OCI-LY7 (cell line): Measurements from ENCODE around the gene ADGRD2.

Experiments
- EZH2phosphoT487 ChIP-seq: fragments of 200-600 bp; sonication (generic); IDR thresholded peaks from 2 replicates; pipeline ENCODE4 v1.6.1; 2018; ENCODE audit warnings: low read depth, borderline replicate concordance, mild to moderate bottlenecking, mixed run types, antibody characterized with exemption, low read length, moderate library complexity, mixed read lengths
- TF ChIP-seq, protein P1 (sequence below): fragments of 200-600 bp; sonication (generic); conservative IDR thresholded peaks from 2 replicates; pipeline ENCODE4 v1.5.1; 2014; ENCODE audit warnings: mild to moderate bottlenecking, antibody characterized with exemption, low read length, moderate library complexity, mixed read lengths

DNA sequence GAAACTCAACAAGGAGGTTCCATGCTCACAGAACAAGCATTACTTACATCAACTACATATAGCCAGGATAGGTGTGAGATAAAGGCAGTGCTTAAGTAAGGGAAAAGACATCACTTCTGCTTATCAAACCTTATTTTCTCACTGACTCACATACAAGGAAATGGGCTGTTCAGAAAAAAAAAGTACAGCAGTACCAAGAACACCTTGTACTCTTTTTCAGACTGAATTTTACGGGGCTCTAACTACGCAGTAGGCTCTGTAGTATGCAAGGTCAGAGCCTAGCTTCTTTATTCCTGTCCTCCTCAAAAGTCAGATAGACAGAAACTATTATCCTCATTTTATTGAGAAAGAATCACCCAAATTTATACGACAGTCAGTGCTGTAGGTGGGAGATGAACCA lies 40.8 kb upstream of the ADGRD2 start:
- TF ChIP-seq, protein P1, sequence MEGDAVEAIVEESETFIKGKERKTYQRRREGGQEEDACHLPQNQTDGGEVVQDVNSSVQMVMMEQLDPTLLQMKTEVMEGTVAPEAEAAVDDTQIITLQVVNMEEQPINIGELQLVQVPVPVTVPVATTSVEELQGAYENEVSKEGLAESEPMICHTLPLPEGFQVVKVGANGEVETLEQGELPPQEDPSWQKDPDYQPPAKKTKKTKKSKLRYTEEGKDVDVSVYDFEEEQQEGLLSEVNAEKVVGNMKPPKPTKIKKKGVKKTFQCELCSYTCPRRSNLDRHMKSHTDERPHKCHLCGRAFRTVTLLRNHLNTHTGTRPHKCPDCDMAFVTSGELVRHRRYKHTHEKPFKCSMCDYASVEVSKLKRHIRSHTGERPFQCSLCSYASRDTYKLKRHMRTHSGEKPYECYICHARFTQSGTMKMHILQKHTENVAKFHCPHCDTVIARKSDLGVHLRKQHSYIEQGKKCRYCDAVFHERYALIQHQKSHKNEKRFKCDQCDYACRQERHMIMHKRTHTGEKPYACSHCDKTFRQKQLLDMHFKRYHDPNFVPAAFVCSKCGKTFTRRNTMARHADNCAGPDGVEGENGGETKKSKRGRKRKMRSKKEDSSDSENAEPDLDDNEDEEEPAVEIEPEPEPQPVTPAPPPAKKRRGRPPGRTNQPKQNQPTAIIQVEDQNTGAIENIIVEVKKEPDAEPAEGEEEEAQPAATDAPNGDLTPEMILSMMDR = no peak
- no peak for TF ChIP-seq EZH2phosphoT487
